ENCODE results near the gene AIRE.
"Not testable (repeated sequence)": the region's sequence is repeated elsewhere in the genome, so short reads cannot be mapped to it uniquely, and the experiment has no call there.

AIRE gene

DNA sequence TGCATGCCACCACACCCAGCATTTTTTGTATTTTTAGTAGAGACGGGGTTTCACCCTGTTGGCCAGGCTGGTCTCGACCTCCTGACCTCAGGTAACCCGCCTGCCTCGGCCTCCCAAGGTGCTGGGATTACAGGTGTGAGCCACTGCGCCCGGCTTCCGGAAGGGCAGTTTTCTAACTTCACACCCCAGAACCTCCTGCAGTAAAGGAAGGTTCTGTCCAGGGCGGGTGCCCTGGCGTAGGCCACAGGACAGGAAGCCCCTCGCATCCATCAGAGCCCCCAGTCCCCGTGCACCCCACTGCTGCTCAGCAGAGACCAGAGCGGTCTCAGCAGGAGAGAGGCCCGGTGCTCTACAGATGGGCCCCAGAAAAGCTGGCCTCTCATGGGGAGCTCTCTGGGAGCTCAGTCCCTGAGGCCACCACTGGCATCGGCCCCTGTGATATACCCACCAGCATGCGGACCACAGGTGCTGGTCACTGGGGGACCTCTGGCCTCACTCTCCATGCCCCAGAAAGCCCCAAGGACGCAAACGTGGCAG, 19.9 kb upstream of the AIRE start:
- FAIRE-seq, result no peak
- no peak for DNase-seq (ENCODE audit: insufficient read length, low spot score)

GRCh38 chr21:44267655-44268142, 18.0 kb upstream of the AIRE start:
- FAIRE-seq, result no peak

DNA sequence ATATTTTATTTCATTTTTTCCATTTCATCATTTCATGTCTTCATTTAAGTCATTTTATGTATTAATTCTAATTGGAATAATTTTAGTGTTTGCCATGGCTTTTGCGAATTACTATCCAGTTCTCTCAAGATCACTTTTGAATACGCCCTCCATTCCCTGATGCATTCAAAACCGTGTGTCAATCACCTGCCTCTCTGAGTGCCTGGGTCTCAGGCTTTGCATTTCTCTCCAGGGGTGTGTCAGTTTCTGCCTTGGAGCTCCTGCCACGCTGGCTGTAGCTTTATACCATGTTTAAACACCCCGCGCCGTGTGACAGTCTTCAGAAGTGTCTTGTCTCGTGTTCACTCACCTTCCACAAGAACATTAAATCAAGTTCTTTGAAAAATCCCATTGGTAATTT, 16.6 kb upstream of the AIRE start:
- DNase-seq (ENCODE audit: insufficient read length, low spot score) (no peak), FAIRE-seq (no peak)

More at GRCh38 chr21:44267655-44268142, 18.0 kb upstream of the AIRE start:
- DNase-seq (ENCODE audit: insufficient read length, low spot score), result no peak

GRCh38 chr21:44271558-44272283, 14.0 kb upstream of the AIRE start:
- no peak for DNase-seq (ENCODE audit: insufficient read length, low spot score)
- FAIRE-seq, result no peak

- no peak for FAIRE-seq
- no peak for DNase-seq (ENCODE audit: insufficient read length, low spot score)
Observed at GRCh38 chr21:44272284-44272858, 13.3 kb upstream of the AIRE start.

DNA sequence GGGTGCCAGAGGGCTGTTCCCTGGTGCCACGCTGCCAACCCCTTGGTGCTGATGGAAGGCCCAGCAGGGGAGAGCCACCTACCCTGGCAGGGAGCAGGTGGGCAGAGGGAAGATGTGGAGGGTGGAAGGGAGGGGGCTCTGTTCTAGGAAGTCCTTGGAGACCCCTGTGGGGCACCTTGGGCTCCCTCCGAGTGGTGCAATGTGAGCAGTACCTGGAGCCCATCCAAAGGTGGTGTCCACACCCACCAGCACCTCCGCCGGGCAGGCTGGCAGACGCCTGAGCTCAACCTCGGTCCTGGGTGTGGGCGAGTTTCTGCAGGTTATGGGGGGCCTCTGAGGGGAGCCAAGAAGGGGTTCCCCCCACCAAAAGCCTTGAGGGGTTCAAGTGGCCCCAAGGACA, 12.6 kb upstream of the AIRE start:
- DNase-seq (ENCODE audit: insufficient read length, low spot score) (no peak), FAIRE-seq (no peak)

GRCh38 chr21:44275041-44275440, 10.6 kb upstream of the AIRE start:
- FAIRE-seq (no peak), DNase-seq (ENCODE audit: insufficient read length, low spot score) (no peak)

- FAIRE-seq, result no peak
- DNase-seq (ENCODE audit: insufficient read length, low spot score), result no peak
Observed at GRCh38 chr21:44279354-44280260, 6.1 kb upstream of the AIRE start.

- no peak for FAIRE-seq
- no peak for DNase-seq (ENCODE audit: insufficient read length, low spot score)
Observed at GRCh38 chr21:44281801-44282200, 3.9 kb upstream of the AIRE start.

GRCh38 chr21:44282370-44282769, 3.3 kb upstream of the AIRE start:
- DNase-seq (ENCODE audit: insufficient read length, low spot score), result no peak
- FAIRE-seq, result no peak

- DNase-seq (ENCODE audit: insufficient read length, low spot score); FAIRE-seq: not testable (repeated sequence)
Observed at GRCh38 chr21:44283211-44283785, 2.4 kb upstream of the AIRE start.

GRCh38 chr21:44283948-44284347, 1.7 kb upstream of the AIRE start:
- FAIRE-seq, result no peak
- DNase-seq (ENCODE audit: insufficient read length, low spot score), result no peak

GRCh38 chr21:44286086-44286715, 525 bp downstream of the AIRE start:
- no peak for FAIRE-seq

GRCh38 chr21:44286716-44287632, 1.3 kb downstream of the AIRE start:
- no peak for FAIRE-seq

More at GRCh38 chr21:44286086-44286715, 525 bp downstream of the AIRE start:
- no peak for DNase-seq (ENCODE audit: insufficient read length, low spot score)

GRCh38 chr21:44288251-44289110, 2.8 kb downstream of the AIRE start:
- FAIRE-seq, result no peak

More at GRCh38 chr21:44286716-44287632, 1.3 kb downstream of the AIRE start:
- DNase-seq (ENCODE audit: insufficient read length, low spot score), result no peak

GRCh38 chr21:44289381-44290010, 3.8 kb downstream of the AIRE start:
- DNase-seq (ENCODE audit: insufficient read length, low spot score) (no peak), FAIRE-seq (no peak)

More at GRCh38 chr21:44288251-44289110, 2.8 kb downstream of the AIRE start:
- DNase-seq (ENCODE audit: insufficient read length, low spot score), result no peak

DNA sequence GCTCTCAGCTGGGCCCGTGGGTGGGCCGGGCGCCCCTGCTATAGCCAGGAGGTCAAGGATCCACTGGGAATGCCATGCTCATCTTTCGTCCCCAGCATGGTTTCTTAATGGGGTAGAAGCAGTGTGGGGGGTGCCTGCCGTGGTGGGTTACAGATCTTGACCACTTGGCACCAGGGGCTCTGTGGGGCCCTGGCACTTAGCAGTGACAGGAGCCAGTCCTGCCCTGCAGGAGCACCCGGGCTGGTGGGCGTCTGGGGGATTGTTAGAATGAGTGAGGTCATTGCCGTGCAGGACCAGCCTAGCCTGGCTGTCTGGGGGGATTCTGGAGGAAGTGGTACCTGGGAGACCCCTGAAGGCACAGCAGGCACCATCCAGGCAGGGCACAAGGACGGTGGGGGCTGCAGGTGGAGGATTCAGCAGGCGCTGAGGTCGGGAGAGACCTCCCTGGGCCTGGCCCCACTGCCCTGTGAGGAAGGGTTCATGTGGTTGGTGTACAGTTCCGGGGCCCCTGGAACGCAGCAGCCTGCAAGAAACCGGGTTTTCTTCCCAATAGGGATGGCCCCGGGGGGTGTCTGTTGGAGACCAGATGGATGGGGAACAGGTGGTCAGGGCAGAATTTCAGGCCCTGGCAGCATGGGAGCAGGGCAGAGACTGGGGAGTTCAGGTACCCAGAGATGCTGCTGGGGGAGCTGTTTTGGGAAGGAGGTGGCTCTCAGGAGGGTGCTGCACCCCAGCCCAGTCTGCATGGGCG, 4.8 kb downstream of the AIRE start:
- DNase-seq (ENCODE audit: insufficient read length, low spot score) (no peak), FAIRE-seq (no peak)

Measured in GM19239 (cell line).